Neuronal stem cell (in vitro differentiated cells): ENCODE data around the gene KCNJ6.

ENCODE experiments used
- DNase-seq: peaks from one replicate; pipeline ENCODE4 v3.0.0-alpha.2; 2013; ENCODE audit warnings: low spot score
- H2AFZ ChIP-seq: one replicate; pipeline ENCODE4 v1.6.1; 2013; ENCODE audit warnings: mild to moderate bottlenecking, low read length, inconsistent platforms
- H2AK5ac ChIP-seq: 2 replicates; pipeline ENCODE4 v1.6.1; 2013; ENCODE audit warnings: low read depth, mild to moderate bottlenecking, inconsistent platforms, low read length, moderate library complexity, mixed read lengths
- H2BK120ac ChIP-seq: 2 replicates; pipeline ENCODE4 v1.6.1; 2013; ENCODE audit warnings: low read depth, mild to moderate bottlenecking, inconsistent platforms, low read length, moderate library complexity, mixed read lengths
- H2BK12ac ChIP-seq: one replicate; pipeline ENCODE4 v1.6.1; 2013; ENCODE audit warnings: low read length, inconsistent platforms
- H2BK15ac ChIP-seq: 2 replicates; pipeline ENCODE4 v1.6.1; 2013; ENCODE audit warnings: mild to moderate bottlenecking, low read length, inconsistent platforms, mixed read lengths
- H2BK5ac ChIP-seq: one replicate; pipeline ENCODE4 v1.6.1; 2013; ENCODE audit warnings: inconsistent platforms, mild to moderate bottlenecking, low read length, moderate library complexity
- H3K14ac ChIP-seq: one replicate; pipeline ENCODE4 v1.6.1; 2013; ENCODE audit warnings: low read length, inconsistent platforms
- H3K18ac ChIP-seq: 2 replicates; pipeline ENCODE4 v1.6.1; 2013; ENCODE audit warnings: low read length, inconsistent platforms
- H3K23ac ChIP-seq: 2 replicates; pipeline ENCODE4 v1.6.1; 2013; ENCODE audit warnings: low read depth, mild to moderate bottlenecking, mixed read lengths, low read length, inconsistent platforms; ENCODE audit not compliant: poor library complexity
- H3K27ac ChIP-seq: replicated peaks from 3 replicates; pipeline ENCODE4 v1.5.1; 2013; ENCODE audit warnings: low read length, inconsistent platforms
- H3K27me3 ChIP-seq, 3 experiments: 2 replicates each; pipeline ENCODE4 v1.6.1; 2013; ENCODE audit warnings: low read length in 3 of 3, mild to moderate bottlenecking in 2 of 3, inconsistent platforms in 1 of 3, low read depth in 1 of 3, mixed read lengths in 1 of 3, moderate library complexity in 1 of 3; ENCODE audit not compliant: control insufficient read depth in 3 of 3, insufficient read depth in 3 of 3
- H3K36me3 ChIP-seq, 2 donors: replicated peaks in 1 of 2; 2 replicates each; pipeline ENCODE4 v1.6.1; 2013; ENCODE audit warnings: low read length in 2 of 2; ENCODE audit not compliant: control insufficient read depth in 2 of 2, insufficient read depth in 2 of 2
- H3K4ac ChIP-seq: 2 replicates; pipeline ENCODE4 v1.6.1; 2013; ENCODE audit warnings: inconsistent platforms, mild to moderate bottlenecking, low read length, moderate library complexity
- H3K4me1 ChIP-seq, 2 donors: 1 replicate in 1 of 2; 2 replicates in 1 of 2; pipeline ENCODE4 v1.6.1; 2013; ENCODE audit warnings: low read length in 2 of 2, low read depth in 1 of 2; ENCODE audit not compliant: control insufficient read depth in 2 of 2, insufficient read depth in 1 of 2
- H3K4me2 ChIP-seq: one replicate; pipeline ENCODE4 v1.6.1; 2013; ENCODE audit warnings: mild to moderate bottlenecking, low read length, inconsistent platforms; ENCODE audit not compliant: insufficient read depth, poor library complexity, severe bottlenecking
- H3K4me3 ChIP-seq, 2 donors: 2 replicates each; pipeline ENCODE4 v1.5.1; 2013; ENCODE audit warnings: low read length in 2 of 2, mild to moderate bottlenecking in 2 of 2, inconsistent platforms in 1 of 2, moderate library complexity in 1 of 2
- H3K79me1 ChIP-seq: one replicate; pipeline ENCODE4 v1.6.1; 2013; ENCODE audit warnings: low read depth, mild to moderate bottlenecking, inconsistent platforms, low read length, moderate library complexity
- H3K9ac ChIP-seq: one replicate; pipeline ENCODE4 v1.6.1; 2013; ENCODE audit warnings: mild to moderate bottlenecking, low read depth, low read length, inconsistent platforms; ENCODE audit not compliant: poor library complexity
- H3K9me3 ChIP-seq, 2 donors: replicated peaks in 1 of 2; 2 replicates each; pipeline versions ENCODE3 to v1.6.1; 2013; ENCODE audit warnings: low read length in 2 of 2, mild to moderate bottlenecking in 2 of 2, inconsistent platforms in 1 of 2, low read depth in 1 of 2, mixed read lengths in 1 of 2, moderate library complexity in 1 of 2; ENCODE audit not compliant: control insufficient read depth in 2 of 2, insufficient read depth in 1 of 2
- H4K8ac ChIP-seq: one replicate; pipeline ENCODE4 v1.6.1; 2013; ENCODE audit warnings: low read depth, mild to moderate bottlenecking, inconsistent platforms, low read length, moderate library complexity
- H4K91ac ChIP-seq: one replicate; pipeline ENCODE4 v1.6.1; 2013; ENCODE audit warnings: low read length, low read depth, mild to moderate bottlenecking, inconsistent platforms; ENCODE audit not compliant: poor library complexity
- WGBS, 2 donors: extraction: QIAGEN DNeasy Blood & Tissue Kit; methylation state at CpG; one replicate each; pipeline ENCODE4 v1.1.7; 2013; ENCODE audit warnings: missing lambda C conversion rate in 2 of 2, mixed read lengths in 1 of 2; ENCODE audit not compliant: insufficient read length in 2 of 2, insufficient replicate concordance in 1 of 2; ENCODE audit errors: extremely low coverage in 2 of 2; 5-methylcytosine and 5-hydroxymethylcytosine counted together

KCNJ6 gene

GRCh38 chr21:37603129-37603528, 313.1 kb downstream of the KCNJ6 start:
- Histone ChIP-seq H3K18ac (no peak overlapping the region), H4K8ac (no peak overlapping the region), H2AK5ac (no peak overlapping the region), H2BK5ac (no peak overlapping the region), H3K23ac (no peak overlapping the region), H3K27me3 (no peaks in the 10 kb centered on the region), H3K4ac (no peak overlapping the region), H3K4me3 (no peak overlapping the region), H3K27ac (no peak overlapping the region), H2BK15ac (no peak overlapping the region), H3K9ac (no peak overlapping the region), H3K9me3 (no peaks in the 10 kb centered on the region), H3K36me3 (no peaks in the 10 kb centered on the region), H2BK120ac (no peak overlapping the region), H3K4me1 (no peaks in the 10 kb centered on the region), H2BK12ac (no peak overlapping the region), H2AFZ (no peak overlapping the region), H3K14ac (no peak overlapping the region), H4K91ac (no peak overlapping the region), H3K4me2 (no peak overlapping the region), H3K79me1 (no peaks in the 10 kb centered on the region)
- no CpG with 5 or more reads among the region's 2 CpGs for WGBS, 2 donors
- no peak for DNase-seq

GRCh38 chr21:37601915-37602314, 314.3 kb downstream of the KCNJ6 start:
- Histone ChIP-seq H3K18ac (no peak overlapping the region), H2BK120ac (no peak overlapping the region), H3K4me1 (no peaks in the 10 kb centered on the region), H3K27ac (no peak overlapping the region), H4K8ac (no peak overlapping the region), H3K4me2 (no peak overlapping the region), H3K9ac (no peak overlapping the region), H2AFZ (no peak overlapping the region), H3K4me3 (no peak overlapping the region), H3K14ac (no peak overlapping the region), H4K91ac (no peak overlapping the region), H2AK5ac (no peak overlapping the region), H3K27me3 (no peaks in the 10 kb centered on the region), H3K9me3 (peaks cover 0 to 3% of the 10 kb centered on the region in 2 donors), H3K23ac (no peak overlapping the region), H3K79me1 (no peaks in the 10 kb centered on the region), H3K4ac (no peak overlapping the region), H3K36me3 (no peaks in the 10 kb centered on the region), H2BK5ac (no peak overlapping the region), H2BK15ac (no peak overlapping the region), H2BK12ac (no peak overlapping the region)
- WGBS, 2 donors: no CpG with 5 or more reads among the region's 5 CpGs
- no peak for DNase-seq

GRCh38 chr21:37601027-37601426, 315.2 kb downstream of the KCNJ6 start:
- Histone ChIP-seq H4K91ac (peak overlapping the region; percentile 66), H3K9ac (no peak overlapping the region), H2BK12ac (no peak overlapping the region), H3K23ac (no peak overlapping the region), H2AFZ (no peak overlapping the region), H3K4me1 (no peaks in the 10 kb centered on the region), H3K27me3 (no peaks in the 10 kb centered on the region), H2BK120ac (no peak overlapping the region), H3K4ac (no peak overlapping the region), H2BK5ac (no peak overlapping the region), H3K4me3 (no peak overlapping the region), H3K27ac (no peak overlapping the region), H3K36me3 (no peaks in the 10 kb centered on the region), H3K14ac (no peak overlapping the region), H2BK15ac (no peak overlapping the region), H3K9me3 (peaks cover 0 to 3% of the 10 kb centered on the region in 2 donors), H2AK5ac (no peak overlapping the region), H4K8ac (no peak overlapping the region), H3K18ac (no peak overlapping the region), H3K4me2 (no peak overlapping the region), H3K79me1 (no peaks in the 10 kb centered on the region)
- no peak for DNase-seq
- WGBS, 2 donors: no CpG with 5 or more reads among the region's 3 CpGs

GRCh38 chr21:37595944-37596343, 320.3 kb downstream of the KCNJ6 start:
- H3K27me3 ChIP-seq: no peaks in the 10 kb centered on the region

More at GRCh38 chr21:37595944-37596343, 320.3 kb downstream of the KCNJ6 start:
- Histone ChIP-seq H3K9ac (no peak overlapping the region), H2BK120ac (no peak overlapping the region), H3K4me3 (no peak overlapping the region), H2BK5ac (no peak overlapping the region), H3K27ac (no peak overlapping the region), H2AFZ (no peak overlapping the region), H4K8ac (no peak overlapping the region), H3K4me2 (no peak overlapping the region), H4K91ac (no peak overlapping the region), H2BK15ac (no peak overlapping the region), H3K23ac (no peak overlapping the region), H3K14ac (no peak overlapping the region), H3K79me1 (no peaks in the 10 kb centered on the region), H3K4ac (no peak overlapping the region), H3K9me3 (peaks cover 0 to 5% of the 10 kb centered on the region in 2 donors), H2AK5ac (no peak overlapping the region), H3K36me3 (no peaks in the 10 kb centered on the region), H2BK12ac (no peak overlapping the region), H3K4me1 (peaks cover 4 to 19% of the 10 kb centered on the region in 2 donors), H3K18ac (no peak overlapping the region)
- no peak for DNase-seq
- WGBS, 2 donors: no CpG with 5 or more reads among the region's 8 CpGs
